MM.1S (cell line): Measurements from ENCODE around the gene PLEKHA7.

ENCODE experiments used
- EZH2 ChIP-seq: fragments of 300-600 bp; sonication (generic); optimal IDR thresholded peaks from 2 replicates; pipeline ENCODE3; 2017; ENCODE audit warnings: low read depth, mild to moderate bottlenecking, antibody characterized with exemption, low read length, mixed read lengths
- EZH2phosphoT487 ChIP-seq: fragments of 300-600 bp; sonication (generic); IDR thresholded peaks from 2 replicates; pipeline ENCODE4 v1.6.1; 2018; ENCODE audit warnings: antibody characterized with exemption, low read length
- TF ChIP-seq, protein P1 (sequence below): fragments of 300-600 bp; sonication (generic); IDR thresholded peaks from 2 replicates; pipeline ENCODE4 v1.5.1; 2016; ENCODE audit warnings: antibody characterized with exemption, low read length, mixed read lengths

DNA sequence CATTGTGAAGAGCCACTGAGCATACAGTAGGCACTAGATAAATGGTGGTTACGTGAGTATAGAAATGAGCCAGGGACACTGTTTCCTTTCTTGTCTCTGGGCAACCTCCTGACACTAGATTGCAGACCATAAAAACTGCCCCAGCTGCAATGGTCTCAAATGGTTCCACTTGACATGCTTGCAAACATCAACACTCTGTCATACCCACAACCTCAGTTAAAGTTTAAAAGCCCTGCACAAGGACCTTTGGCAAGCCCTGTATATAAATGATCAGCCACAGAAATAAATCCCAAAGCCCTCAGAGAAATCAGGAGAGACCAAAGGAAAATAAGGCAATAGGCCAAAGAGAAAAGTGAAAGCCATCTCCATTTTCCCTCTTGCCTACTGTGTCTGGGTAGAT, 20.7 kb downstream of the PLEKHA7 start:
- TF ChIP-seq, protein P1, sequence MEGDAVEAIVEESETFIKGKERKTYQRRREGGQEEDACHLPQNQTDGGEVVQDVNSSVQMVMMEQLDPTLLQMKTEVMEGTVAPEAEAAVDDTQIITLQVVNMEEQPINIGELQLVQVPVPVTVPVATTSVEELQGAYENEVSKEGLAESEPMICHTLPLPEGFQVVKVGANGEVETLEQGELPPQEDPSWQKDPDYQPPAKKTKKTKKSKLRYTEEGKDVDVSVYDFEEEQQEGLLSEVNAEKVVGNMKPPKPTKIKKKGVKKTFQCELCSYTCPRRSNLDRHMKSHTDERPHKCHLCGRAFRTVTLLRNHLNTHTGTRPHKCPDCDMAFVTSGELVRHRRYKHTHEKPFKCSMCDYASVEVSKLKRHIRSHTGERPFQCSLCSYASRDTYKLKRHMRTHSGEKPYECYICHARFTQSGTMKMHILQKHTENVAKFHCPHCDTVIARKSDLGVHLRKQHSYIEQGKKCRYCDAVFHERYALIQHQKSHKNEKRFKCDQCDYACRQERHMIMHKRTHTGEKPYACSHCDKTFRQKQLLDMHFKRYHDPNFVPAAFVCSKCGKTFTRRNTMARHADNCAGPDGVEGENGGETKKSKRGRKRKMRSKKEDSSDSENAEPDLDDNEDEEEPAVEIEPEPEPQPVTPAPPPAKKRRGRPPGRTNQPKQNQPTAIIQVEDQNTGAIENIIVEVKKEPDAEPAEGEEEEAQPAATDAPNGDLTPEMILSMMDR, result no peak
- TF ChIP-seq EZH2phosphoT487, result no peak
- no peak for TF ChIP-seq EZH2
